Measurements from ENCODE around the gene ZNF646.
"Not testable (repeated sequence)": the region's sequence is repeated elsewhere in the genome, so short reads cannot be mapped to it uniquely, and the experiment has no call there.

ZNF646 gene

DNA sequence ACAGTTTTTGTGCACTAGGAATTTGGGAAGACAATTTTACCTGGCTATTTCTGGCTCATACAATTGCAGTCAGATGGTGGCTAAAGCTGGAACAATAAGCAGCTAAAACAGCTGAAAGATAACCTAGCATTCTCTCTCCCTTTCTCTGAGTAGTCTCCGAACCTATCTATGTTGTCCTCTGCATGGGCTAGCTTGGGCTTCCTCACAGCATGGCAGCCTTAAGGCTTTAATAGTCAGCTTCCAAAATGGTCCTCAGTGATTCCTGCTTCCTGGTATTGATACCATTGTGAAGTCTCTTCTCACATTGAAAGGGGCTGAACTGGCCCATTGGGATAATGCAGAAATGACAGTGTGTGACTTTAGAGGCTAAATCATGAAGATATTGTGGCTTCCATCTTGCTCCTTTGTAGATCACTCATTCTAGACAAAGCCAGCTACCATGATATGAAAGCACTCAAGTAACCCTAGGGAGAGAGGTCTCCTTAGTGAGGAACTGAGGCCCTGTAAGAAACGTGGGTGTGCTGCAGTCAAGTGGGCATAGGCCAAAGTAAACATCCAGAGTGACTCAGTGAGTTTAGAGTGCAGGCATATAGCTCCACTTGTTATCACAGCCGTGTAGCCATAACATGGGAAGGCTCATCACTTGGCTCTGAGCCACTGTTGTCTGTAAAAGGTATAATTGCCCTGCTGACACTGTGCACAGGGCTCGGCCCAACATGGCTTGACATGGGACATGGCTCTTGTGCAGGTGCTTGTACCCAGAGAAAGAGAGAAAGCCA, 25.8 kb downstream of the ZNF646 start:
- H3K27ac Mint-ChIP-seq: no peak overlapping the region
- H3K4me3 Mint-ChIP-seq: no peak overlapping the region
- H3K27me3 Mint-ChIP-seq (ENCODE audit: low read depth): peaks cover 7% of the 10 kb centered on the region
- peaks cover 9% of the 10 kb centered on the region for H3K4me1 Mint-ChIP-seq (ENCODE audit: low read depth)
- H3K9me3 Mint-ChIP-seq: no peaks in the 10 kb centered on the region
- H3K36me3 Mint-ChIP-seq (ENCODE audit: low read depth): no peaks in the 10 kb centered on the region

GRCh38 chr16:31100876-31101641, 26.8 kb downstream of the ZNF646 start:
- not testable (repeated sequence) for H3K4me3 Mint-ChIP-seq; H3K4me1 Mint-ChIP-seq (ENCODE audit: low read depth); H3K36me3 Mint-ChIP-seq (ENCODE audit: low read depth); H3K27me3 Mint-ChIP-seq (ENCODE audit: low read depth); H3K27ac Mint-ChIP-seq; H3K9me3 Mint-ChIP-seq

GRCh38 chr16:31105677-31106213, 31.5 kb downstream of the ZNF646 start:
- Mint-ChIP-seq H3K27me3 (ENCODE audit: low read depth) (no peaks in the 10 kb centered on the region), H3K9me3 (no peaks in the 10 kb centered on the region), H3K36me3 (ENCODE audit: low read depth) (peaks cover 7% of the 10 kb centered on the region), H3K27ac (no peak overlapping the region), H3K4me1 (ENCODE audit: low read depth) (peaks cover 14% of the 10 kb centered on the region), H3K4me3 (no peak overlapping the region)

- peaks cover 14% of the 10 kb centered on the region for H3K4me1 Mint-ChIP-seq (ENCODE audit: low read depth)
- H3K9me3 Mint-ChIP-seq: no peaks in the 10 kb centered on the region
- no peaks in the 10 kb centered on the region for H3K27me3 Mint-ChIP-seq (ENCODE audit: low read depth)
- H3K27ac Mint-ChIP-seq: no peak overlapping the region
- peaks cover 7% of the 10 kb centered on the region for H3K36me3 Mint-ChIP-seq (ENCODE audit: low read depth)
- no peak overlapping the region for H3K4me3 Mint-ChIP-seq
Measured at GRCh38 chr16:31106509-31107464, 32.6 kb downstream of the ZNF646 start.

DNA sequence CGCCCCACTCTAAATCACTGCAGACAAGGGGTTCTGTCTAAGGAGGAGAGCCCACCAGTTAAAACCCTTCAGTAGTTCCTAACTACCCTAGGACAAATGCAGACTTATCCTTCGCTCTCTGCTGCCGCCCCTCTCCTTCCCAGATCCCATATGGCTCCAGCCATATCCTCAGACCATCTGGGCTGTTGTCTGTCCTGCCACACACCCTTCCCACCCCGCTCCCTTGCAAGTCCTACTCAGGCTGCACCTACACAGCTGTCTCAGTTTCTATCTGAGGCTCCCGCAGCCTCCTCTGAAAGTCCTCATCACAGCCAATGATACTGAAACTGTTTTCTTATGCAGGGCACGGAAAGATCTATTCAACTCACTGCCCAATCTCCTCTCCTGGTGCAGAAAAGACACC, 33.2 kb downstream of the ZNF646 start:
- no peaks in the 10 kb centered on the region for H3K9me3 Mint-ChIP-seq
- peak overlapping the region; percentile 88 for H3K4me3 Mint-ChIP-seq
- no peaks in the 10 kb centered on the region for H3K27me3 Mint-ChIP-seq (ENCODE audit: low read depth)
- peaks cover 14% of the 10 kb centered on the region for H3K4me1 Mint-ChIP-seq (ENCODE audit: low read depth)
- peaks cover 7% of the 10 kb centered on the region for H3K36me3 Mint-ChIP-seq (ENCODE audit: low read depth)
- H3K27ac Mint-ChIP-seq: peak overlapping the region; percentile 92

DNA sequence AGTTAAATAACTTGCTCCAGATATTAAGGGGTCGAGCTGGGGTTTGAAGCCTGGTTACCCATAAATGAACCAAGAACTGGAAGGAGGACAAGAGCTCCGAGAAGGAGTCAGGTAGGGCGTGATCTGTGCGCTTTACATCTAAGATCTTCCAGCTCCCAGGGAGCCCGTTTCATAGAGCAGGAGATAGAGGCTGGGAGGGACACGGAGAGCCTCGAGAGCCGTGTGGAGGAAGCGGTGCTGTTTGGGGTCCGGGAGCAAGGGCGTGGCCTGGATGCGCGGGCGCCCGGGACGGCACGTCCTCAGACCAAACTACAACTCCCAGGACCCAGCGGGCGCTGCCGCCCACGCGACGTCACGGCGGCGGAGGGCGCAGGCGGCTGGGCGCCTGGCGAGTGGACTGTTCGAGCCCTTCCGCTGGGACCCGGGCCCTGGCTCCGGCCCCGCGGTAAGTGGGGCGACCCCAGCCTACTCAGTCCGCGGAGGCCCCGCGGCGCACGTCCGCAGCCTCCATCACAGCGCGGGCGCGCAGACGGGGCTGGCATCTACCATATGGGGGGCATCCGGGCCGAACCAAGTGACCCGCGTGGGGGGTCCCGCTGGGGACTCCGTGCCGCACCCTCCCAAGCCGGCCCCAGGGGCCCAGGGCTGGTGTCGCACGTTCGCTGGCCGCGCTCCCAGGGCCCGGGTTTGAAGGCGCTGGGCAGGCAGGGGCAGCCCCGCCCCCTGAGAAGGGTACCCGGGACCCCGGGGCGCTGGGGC, 34.0 kb downstream of the ZNF646 start, which contains the start of gene BCKDK:
Gene BCKDK (plus strand): TSS at position 352 of the 759 bp plus-strand sequence. CDS start 838 bp downstream, outside the sequence.
- H3K4me1 Mint-ChIP-seq (ENCODE audit: low read depth): peaks cover 14% of the 10 kb centered on the region
- peak within 1 kb of the TSS; percentile 88 for H3K4me3 Mint-ChIP-seq
- no peaks in the 10 kb centered on the region for H3K9me3 Mint-ChIP-seq
- peaks cover 7% of the 10 kb centered on the region for H3K36me3 Mint-ChIP-seq (ENCODE audit: low read depth)
- peak within 1 kb of the TSS; percentile 92 for H3K27ac Mint-ChIP-seq
- no peaks in the 10 kb centered on the region for H3K27me3 Mint-ChIP-seq (ENCODE audit: low read depth)

GRCh38 chr16:31108794-31109558, 34.8 kb downstream of the ZNF646 start:
- Mint-ChIP-seq H3K4me3 (peak overlapping the region; percentile 84), H3K4me1 (ENCODE audit: low read depth) (peaks cover 17% of the 10 kb centered on the region), H3K36me3 (ENCODE audit: low read depth) (peaks cover 7% of the 10 kb centered on the region), H3K27ac (no peak overlapping the region), H3K27me3 (ENCODE audit: low read depth) (no peaks in the 10 kb centered on the region), H3K9me3 (no peaks in the 10 kb centered on the region)

- Mint-ChIP-seq H3K27ac (peak overlapping the region; percentile 72), H3K4me1 (ENCODE audit: low read depth) (peaks cover 17% of the 10 kb centered on the region), H3K9me3 (no peaks in the 10 kb centered on the region), H3K4me3 (peak overlapping the region; percentile 84), H3K36me3 (ENCODE audit: low read depth) (peaks cover 7% of the 10 kb centered on the region), H3K27me3 (ENCODE audit: low read depth) (no peaks in the 10 kb centered on the region)
Measured at GRCh38 chr16:31109622-31110021, 35.4 kb downstream of the ZNF646 start.

DNA sequence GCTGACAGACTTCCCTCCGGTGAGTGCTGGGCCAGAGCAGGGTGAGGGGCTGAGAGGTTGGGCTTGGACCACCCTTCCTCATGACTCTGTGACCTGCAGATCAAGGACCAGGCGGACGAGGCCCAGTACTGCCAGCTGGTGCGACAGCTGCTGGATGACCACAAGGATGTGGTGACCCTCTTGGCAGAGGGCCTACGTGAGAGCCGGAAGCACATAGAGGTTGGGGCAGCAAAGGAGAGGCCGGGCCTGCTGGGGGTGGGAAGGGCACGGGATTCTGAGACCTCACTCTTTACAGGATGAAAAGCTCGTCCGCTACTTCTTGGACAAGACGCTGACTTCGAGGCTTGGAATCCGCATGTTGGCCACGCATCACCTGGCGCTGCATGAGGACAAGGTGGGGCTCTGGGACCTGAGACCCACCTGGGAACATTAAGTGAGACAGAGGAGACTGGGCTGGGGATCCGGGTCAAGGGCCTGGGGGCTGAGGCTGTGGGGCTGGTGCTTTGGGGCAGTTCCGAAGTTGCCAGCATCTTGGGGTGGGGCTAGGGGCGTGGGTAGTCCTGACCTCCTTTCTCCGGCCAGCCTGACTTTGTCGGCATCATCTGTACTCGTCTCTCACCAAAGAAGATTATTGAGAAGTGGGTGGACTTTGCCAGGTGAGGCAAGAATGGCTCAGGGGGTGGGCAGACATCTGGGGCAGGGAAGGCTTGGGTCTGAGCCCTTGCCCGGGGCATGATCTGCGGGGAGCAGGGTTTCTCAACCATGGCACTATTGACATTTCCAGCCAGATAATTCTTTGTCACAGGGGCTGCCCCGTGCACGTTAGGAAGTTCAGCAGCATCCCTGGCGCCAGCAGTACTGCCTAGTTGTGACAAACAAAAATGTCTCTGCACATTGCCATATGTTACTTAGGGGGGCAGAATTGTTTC, 36.1 kb downstream of the ZNF646 start:
- Mint-ChIP-seq H3K36me3 (ENCODE audit: low read depth) (peaks cover 9% of the 10 kb centered on the region), H3K27ac (peak overlapping the region; percentile 39), H3K4me3 (peak overlapping the region; percentile 84), H3K9me3 (no peaks in the 10 kb centered on the region), H3K4me1 (ENCODE audit: low read depth) (peaks cover 17% of the 10 kb centered on the region), H3K27me3 (ENCODE audit: low read depth) (no peaks in the 10 kb centered on the region)

DNA sequence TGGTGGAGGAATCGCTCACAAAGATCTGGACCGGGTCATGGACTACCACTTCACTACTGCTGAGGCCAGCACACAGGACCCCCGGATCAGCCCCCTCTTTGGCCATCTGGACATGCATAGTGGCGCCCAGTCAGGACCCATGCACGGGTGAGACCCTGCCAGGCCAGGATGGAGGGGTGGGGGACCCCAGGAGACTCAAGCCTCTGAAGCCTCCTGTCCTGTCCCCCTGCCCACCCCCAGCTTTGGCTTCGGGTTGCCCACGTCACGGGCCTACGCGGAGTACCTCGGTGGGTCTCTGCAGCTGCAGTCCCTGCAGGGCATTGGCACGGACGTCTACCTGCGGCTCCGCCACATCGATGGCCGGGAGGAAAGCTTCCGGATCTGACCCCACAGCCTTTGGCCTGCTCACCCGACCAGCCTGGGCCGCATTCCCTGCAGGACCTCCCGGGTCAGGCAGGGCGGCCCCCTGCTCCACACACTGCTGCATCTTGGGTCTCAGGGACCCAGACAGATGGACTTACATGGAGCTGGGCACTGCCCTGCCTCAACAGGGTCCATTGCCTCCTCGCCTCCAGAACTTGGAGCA, 37.8 kb downstream of the ZNF646 start:
- peaks cover 9% of the 10 kb centered on the region for H3K36me3 Mint-ChIP-seq (ENCODE audit: low read depth)
- no peak overlapping the region for H3K4me3 Mint-ChIP-seq
- peaks cover 17% of the 10 kb centered on the region for H3K4me1 Mint-ChIP-seq (ENCODE audit: low read depth)
- H3K9me3 Mint-ChIP-seq: no peaks in the 10 kb centered on the region
- H3K27ac Mint-ChIP-seq: no peak overlapping the region
- no peaks in the 10 kb centered on the region for H3K27me3 Mint-ChIP-seq (ENCODE audit: low read depth)

DNA sequence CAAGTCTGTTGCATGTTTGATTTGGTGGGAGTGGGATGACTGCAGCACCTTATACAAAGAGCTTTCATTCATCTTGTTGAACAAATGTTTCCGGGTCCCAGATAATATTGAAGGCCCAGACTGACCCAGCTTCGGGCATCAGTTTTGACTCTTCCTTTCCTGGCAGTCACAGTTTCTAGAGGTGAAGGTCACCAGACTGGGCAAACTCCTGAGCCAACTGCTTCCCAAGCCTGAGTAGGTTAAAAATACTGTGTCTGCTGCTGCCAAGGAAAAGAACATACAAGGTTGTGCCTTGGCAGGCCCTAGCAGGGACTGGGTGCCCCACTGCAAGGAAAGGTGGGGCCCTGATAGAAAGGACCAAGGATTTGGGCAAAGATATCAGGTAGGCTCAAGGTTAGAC, 38.5 kb downstream of the ZNF646 start:
- H3K27ac Mint-ChIP-seq: no peak overlapping the region

More for the DNA sequence above, 38.5 kb downstream of the ZNF646 start:
- Mint-ChIP-seq H3K9me3 (no peaks in the 10 kb centered on the region), H3K4me1 (ENCODE audit: low read depth) (peaks cover 12% of the 10 kb centered on the region), H3K27me3 (ENCODE audit: low read depth) (no peaks in the 10 kb centered on the region), H3K4me3 (no peak overlapping the region), H3K36me3 (ENCODE audit: low read depth) (peaks cover 9% of the 10 kb centered on the region)

Data from T-helper 1 cell treated with Interleukin-12 subunit alpha and Interleukin-12 subunit beta and Interleukin-4 antibody, amounts not matched to agents 30 μg/mL and 1 μg/mL, for 36 hours (primary cell).